ENCODE results near the gene NALCN.

NALCN gene

DNA sequence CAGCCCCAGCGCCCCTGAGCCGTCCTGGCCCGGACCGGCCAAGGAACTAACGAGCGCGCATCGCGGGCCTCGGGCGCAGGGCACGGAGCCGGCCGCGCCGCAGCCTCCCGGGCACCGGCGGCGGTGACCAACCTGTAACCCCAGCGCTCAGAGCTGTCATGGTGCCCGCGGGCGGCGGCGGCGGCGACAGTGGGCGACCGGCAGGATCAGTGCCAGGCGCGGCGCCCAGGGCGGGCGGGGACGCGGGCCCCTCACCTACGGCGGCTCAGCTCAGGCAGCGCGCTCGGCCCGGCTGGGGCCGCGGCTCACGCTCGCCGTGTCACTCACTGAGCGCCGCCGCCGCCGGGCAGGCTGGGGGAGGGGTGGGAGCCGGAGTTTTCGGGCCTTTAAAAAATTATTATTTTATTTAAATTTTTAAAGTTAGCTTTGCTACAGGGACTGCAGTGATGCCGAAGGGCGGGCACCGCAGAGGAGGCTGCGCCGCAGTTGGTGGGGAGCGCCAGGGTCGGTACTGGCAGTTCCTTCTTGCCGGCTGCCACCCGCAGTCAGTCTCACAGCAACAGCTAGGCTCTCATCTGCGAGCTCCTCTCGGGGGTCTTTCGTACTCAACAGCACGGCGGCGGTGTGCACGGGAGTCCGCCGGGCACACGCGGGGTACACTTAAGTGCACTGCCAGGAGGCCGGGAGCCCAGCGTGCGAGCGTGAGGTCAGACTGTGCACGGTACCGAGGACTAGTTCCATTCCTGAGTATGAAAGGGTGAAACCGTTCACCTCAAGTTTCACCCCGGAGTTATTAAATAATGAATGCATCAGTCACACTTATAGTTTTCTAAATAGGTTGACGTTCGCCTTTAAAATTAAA is at the start of gene NALCN:
Gene NALCN, minus strand, starts transcription at position 328 of the 862 bp plus-strand sequence. CDS start 17,382 bp downstream, outside the sequence.
- DNase-seq, result no peak

DNA sequence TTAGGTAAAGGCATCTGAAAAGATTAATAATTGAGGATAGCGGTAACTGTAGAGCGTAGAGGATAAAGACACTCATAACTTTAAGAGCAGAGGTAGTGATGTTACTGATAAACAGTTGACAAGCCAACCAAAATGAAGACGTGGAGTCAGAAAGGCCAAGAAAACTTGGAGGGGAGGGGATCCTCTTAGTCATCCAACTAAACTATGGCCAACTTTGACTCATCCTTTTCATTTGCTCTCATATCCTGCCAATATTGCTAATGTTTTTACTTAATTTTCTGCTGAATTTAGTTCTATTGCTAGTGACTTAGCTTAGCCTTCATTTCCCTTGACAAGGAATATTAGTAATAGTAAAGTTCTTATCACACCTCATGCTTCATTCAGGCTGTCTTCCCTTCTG is 49.6 kb upstream of the NALCN start:
- no peak for DNase-seq

DNA sequence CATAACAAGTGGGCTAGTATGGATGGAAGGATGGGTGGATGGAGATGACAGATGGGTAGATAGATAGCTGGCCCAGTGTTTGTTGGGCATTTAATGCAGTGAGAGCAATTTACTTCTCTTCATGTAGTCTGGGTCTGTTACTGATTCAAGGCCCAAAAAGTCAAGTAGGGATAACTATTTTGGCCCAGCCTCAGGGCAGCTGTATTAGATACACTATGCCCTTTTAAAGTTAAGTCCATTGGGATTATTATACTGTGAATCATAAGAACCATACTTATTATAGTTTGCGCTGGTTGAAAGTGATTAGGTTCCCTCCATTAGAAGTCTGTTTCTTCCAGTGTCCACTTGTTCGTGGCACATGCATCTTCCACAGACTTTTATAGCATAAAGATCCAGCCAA is 40.9 kb upstream of the NALCN start:
- no peak for DNase-seq

DNA sequence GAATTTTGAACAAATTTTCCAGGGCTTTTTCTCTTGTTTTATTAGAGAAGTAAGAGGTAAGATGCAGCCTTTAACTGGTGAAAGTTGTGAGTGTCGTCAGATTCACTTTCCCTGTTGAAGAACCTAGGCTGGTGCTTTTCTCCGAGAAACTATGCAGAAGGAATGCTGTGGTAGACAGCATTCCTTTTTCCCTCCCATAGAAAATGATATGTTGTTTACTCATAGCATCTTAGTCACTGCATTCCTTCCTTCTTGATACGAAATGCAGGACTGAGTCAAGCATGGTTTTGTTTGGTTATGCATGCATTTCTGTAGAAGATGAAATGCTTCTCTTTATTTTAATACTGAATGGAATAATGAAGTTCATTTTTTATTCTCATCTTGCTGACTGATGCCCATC is 39.6 kb upstream of the NALCN start:
- DNase-seq, result no peak

DNA sequence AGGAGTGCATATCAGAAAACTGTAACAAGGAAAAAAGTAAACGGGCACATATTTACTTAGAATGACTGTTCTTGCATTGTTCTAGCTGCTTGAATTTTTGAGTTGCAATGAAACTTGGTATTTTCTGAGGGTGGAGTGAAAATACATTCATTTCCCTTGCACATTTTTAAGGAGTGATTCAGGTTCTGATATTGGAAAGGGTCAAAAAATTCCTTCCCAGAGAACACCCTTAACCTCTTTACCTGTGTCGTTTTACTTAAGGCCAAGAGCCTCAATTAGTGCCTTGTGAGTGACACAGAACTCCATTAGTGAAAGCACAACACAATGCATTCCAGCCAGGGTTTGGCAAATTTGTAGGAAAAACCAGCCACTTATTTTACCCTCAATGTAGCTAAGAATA is 38.5 kb upstream of the NALCN start:
- no peak for DNase-seq

DNA sequence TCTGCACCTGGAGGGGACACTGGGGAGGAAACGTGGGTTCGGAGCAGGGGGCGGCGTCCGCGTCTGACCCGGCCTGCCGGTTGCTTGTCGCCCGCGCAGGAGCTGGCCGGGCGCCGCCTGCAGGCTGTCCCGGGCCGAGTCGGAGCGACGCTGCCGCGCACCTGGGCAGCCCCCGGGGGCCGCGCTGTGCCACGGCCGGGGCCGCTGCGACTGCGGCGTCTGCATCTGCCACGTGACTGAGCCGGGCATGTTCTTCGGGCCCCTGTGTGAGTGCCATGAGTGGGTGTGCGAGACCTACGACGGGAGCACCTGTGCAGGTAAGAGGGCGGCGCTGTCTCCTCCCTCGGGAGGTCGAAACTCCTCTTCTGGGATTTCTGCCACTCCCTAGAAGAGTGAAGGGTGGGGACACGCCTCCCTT is 37.5 kb upstream of the NALCN start:
- no peak for DNase-seq

DNA sequence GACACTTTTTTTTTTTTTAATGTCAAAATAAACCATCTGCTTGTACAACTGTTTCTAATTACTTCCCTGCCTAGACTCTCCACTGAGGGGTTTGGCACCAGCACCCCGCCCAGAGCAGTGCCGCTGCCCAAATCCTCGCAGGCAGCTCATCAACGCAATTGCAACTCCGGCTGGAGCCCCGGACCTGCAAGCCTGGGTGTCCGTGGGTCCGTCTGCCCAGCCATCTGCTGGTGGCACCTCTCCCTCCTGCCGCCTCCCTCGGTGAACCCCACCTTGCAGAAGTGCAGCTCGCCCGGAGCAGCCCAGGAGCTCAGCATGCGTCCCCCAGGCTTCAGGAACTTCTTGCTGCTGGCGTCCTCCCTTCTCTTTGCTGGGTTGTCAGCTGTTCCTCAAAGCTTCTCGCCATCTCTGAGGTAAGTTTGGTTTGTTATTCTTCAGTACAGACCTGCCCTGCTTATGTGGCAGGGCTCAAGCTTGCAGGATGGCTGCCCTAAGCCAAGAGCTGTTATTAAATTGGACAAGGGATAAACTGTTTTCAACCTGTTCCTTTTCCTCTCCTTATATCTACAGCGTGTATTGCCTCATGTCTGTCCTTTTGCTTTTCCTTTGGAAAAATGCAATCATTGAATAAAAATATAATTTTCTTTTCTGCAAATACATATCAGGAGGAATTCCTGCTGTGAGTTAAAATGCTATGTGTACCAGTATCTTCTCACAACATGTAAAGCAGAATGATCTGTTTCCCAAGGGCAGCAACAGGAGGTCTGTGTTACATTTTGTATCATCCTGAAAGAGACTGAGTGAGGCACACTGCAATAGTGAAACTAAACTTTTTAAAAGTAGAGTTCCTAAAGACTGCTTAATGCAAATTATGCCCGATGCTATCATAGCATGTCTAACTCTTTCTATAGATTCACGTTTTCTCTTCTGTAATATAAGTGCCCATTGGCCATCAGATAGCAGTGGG is 36.5 kb upstream of the NALCN start, which contains the start of gene ITGBL1:
Gene ITGBL1, plus strand, starts transcription at position 157 of the 967 bp plus-strand sequence. Its CDS starts 159 bp downstream, at position 316.
- DNase-seq, result no peak

DNA sequence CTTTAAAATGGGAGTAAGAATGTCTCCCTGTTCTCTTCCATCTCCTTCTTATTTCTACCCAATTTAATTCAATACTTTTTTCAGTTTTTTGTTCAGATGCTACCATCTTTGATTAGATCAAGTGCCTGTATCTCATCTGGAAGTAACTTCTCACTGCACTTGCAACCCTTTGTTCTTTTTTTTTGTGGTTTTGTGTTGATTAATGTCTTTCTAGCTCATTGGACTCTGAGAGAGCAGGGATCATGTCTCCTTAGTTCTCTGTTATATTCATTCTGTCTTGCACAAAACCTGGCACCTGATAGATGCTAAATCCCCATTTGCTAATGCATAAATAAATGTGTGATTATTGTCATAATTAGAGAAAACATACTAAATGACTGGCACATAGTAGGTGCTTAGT is 35.3 kb upstream of the NALCN start:
- no peak for DNase-seq

DNA sequence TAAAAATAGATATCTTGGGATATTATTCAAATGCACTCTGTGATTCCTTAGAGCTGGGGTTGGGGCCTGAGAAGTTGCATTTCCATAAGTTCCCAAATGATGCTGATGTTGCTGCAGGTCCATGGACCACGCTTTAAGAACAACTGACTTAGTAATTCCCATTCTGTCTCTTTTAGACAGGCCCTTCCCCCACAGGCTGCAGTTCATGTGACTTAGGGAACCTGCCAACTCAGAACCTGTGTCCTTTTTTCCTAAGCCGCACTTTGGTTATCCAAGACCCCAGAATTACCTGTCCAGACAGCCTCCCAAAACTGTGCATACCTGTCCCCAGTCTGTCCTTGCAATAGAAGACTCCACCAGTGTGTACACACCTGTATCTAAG is 34.4 kb upstream of the NALCN start:
- DNase-seq, result no peak

DNA sequence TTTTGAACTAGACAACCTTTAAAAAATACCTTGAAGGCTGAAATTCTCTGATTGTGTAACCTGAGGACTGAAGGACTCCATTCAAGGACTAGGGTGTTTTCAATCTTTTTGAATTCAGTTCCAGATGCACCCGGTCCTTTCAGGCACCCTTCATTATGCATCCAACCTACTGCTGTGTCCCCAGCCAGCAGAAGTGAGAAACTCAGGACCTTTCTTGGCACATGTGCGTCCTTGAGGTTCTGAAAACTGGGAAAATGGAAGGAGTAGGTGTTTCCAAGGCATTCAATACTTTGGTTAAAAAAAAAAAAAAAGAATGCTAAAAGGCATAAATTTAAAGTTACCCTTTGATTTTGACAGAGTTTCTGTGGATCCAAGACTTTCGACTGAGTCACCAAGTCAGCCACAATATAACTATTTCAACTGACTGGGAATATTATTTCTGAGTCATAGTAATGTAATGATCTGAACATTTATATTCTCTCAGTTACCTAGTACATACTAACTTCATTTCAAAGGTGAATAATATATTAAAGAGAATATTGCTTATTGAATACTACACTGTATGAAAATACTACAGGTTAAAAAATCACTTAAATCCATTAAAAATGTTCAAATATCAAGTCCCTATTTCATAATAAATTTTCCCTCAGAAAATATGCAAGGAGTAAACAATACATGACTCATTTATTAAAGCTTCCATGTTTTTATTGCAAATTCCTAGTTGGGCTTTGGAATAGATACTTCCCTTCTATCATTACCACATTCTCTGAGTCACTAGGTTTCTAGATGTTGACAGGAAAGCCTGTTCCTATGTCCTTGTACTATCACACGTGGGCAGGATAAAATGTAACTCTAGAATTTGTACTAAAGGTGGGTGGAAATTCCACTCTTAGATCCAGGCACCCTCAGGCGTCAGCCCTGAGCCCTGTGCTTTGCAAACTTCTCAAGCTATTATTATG is 33.8 kb upstream of the NALCN start:
- no peak for DNase-seq

DNA sequence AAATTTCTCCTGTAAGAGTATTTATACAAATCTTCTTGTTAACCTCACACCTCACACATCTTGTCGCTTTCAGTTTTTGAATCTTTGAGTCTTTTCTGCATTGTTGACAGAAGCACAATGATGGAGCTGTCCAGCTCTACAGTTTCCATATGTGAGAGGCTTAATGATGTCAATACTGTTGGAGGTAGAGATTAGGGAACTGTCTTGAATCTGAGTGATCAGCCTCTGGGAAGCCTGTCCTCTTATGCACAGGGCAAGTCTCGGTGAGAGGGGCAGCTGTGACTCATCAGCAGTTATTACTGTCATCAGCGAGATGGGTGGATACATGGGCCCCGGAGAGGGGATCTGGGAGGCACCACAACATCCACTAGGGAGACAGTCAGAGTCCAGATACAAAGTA is 31.5 kb upstream of the NALCN start:
- DNase-seq, result no peak

DNA sequence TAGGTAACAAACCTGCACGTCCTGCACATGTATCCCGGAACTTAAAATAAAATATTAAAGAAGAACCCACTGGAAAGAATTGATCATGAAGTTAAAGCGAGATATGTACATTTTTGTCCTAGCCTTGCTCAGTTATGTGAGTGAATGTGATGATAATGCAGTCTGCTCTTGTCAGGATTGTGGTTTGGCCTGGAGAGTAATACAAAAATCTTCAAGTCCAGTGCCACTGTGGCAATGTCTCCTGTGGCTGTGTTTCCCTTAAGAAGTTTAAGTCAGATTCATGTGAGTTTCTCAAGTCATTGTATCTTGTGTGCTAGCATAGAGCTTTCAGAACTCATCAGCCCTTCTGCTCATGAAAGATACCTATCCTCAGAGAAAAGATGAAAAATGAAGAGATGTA is 18.2 kb upstream of the NALCN start:
- no peak for DNase-seq

DNA sequence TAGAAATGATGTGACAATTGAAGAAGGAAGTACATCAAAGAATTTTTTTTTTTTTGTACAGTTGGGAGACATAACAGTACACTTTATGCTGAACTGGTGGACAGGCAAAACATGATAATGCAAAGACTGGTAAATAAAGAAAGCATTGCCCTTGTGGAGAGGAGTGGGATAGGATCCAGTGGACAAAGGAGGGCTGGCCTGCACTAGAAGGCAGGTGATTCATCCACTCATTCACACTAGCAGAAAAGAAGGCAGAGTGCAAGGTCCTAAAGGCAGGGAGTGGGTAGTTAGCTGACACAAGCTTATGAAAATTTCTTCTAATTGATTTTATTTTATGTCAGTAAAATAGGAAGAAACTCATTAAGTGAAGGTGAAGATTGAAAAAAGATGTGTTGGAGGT is 17.6 kb upstream of the NALCN start:
- no peak for DNase-seq

DNA sequence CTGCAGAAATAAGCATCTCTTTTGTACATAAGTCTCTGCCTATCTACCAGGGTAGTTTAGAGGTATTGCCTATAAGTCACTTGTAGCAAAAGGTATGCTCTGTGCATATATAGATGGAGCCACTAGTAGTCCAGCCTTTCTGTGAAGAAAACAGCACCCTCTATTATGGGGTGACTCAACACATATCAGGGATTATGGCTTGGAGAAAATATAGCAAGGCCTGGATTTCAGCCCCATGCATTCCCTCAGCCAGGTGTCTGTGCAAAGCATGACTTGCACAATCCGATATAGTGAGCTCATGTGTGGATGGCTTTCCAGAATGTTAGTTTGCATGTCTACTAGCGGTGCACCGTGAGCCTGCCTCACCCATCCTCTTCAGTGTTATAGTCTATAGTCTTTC is 13.4 kb upstream of the NALCN start:
- DNase-seq, result no peak

DNA sequence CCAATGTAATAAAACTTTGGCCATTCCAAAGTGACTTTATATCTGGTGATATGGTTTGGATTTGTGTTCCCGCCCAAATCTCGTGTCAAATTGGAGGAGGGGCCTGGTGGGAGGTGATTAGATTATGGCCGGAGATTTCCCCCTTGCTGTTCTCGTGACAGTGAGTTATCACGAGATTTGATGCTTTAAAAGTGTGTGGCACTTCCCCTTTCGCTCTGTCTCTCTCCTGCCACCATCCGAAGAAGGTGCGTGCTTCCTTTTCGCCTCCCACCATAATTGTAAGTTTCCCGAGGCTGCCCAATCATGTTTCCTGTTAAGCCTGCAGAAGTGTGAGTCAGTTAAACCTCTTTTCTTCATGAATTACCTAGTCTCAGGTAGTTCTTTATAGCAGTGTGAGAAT is 9.3 kb upstream of the NALCN start:
- no peak for DNase-seq

DNA sequence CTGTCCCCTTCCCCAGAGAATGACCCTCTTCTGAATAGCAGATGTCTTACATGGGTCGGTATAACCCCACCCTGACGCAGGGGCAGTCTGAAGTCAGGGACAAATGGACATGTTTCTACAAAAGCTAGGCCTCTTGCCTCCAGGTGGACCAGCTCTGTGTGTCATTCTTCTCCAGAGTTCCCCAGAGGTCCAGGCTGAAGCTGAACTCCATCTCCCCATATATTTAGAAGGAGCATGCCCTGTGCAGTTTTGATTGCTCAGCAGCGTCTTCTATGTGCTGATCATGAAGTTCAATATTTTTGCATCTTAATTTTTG is 8.8 kb upstream of the NALCN start:
- DNase-seq, result no peak

DNA sequence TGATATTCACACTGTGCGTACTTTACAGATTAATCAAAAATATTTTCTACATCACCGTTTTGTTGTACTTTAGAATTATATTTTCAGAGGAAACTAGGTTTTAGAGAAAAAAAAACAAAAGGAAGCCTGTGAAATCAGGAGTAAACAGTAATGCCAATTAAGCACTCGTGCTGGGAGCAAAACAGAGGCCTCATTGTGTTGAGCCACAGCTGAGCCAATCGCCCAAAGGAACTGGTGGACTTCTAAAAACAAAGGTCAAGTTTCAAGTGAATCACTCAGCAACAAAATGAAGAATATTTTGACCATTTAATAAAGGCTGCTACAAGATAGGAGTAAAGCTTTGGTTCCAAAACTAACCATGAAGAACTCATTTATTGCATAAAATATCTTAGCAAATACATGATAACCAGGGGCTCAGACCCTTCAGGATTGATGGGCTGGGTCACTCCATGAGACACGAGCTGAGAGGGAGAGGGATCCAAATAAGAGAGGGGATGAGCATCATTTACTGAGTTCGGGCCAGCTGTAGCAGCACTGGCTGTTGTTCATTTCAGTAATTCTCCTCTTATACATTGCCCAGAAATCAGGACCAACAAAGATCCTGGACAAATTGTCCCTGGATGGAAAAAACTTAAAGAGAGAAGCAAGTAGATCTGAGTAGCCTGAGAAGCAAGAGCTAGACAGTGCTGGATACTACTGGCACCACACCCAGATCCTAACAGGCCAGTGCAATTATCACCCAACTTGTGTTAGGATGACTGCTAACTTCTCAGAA is 8.3 kb upstream of the NALCN start:
- DNase-seq, result no peak

DNA sequence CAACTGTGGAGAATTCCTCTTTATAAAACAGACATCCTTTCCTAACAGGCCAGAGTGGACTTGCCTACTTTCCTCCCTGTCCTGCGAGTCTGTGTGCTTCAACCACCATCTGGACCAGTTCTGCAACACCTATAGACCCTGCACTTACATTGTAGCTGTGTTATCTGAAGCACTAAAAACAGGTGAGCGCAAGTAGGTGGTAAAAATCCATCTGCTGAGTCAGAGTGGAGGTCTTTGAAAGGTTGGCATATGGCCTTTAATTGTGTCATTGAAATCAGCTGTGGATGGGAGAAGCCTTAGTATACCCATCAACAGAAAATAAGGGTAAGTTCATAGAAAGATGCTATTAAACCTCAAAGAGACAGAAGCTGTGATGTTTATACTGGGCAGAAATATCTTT is 7.6 kb upstream of the NALCN start:
- no peak for DNase-seq

DNA sequence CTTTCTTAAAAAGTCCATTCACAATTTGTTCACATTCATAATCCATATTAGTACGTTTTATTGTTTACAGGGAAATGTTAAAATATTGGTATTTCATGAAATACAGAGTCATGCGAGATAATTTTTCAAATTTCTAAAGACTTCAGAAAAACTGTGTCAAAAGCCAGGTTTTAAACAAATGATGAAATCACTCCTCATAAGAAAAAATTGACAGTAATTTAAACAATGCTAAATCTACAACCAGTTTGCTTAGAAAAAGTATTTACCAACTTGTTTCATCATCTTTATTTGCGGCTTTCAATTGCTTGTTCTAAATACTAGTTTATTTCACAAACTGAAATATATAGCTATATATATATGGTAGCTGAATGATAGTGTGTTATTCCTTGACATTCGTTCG is 1.2 kb upstream of the NALCN start:
- DNase-seq, result no peak

DNA sequence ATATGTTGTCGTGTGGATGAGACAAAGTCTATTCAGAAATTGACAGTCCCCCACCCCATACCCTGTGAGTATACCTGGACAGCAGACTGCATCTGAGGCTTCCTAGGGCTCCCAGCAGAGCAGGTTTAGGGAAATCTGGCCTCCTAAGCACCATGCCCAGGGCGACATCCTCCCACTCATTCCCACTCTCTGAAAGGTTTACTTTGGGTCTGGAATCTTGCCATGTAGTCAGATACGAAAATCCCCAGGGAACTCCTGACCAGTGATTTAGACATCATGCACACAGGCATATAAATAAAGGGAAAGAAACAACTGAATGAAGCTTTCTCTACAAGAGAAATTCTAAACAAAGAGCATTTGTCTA is 717 bp upstream of the NALCN start:
- no peak for DNase-seq

DNA sequence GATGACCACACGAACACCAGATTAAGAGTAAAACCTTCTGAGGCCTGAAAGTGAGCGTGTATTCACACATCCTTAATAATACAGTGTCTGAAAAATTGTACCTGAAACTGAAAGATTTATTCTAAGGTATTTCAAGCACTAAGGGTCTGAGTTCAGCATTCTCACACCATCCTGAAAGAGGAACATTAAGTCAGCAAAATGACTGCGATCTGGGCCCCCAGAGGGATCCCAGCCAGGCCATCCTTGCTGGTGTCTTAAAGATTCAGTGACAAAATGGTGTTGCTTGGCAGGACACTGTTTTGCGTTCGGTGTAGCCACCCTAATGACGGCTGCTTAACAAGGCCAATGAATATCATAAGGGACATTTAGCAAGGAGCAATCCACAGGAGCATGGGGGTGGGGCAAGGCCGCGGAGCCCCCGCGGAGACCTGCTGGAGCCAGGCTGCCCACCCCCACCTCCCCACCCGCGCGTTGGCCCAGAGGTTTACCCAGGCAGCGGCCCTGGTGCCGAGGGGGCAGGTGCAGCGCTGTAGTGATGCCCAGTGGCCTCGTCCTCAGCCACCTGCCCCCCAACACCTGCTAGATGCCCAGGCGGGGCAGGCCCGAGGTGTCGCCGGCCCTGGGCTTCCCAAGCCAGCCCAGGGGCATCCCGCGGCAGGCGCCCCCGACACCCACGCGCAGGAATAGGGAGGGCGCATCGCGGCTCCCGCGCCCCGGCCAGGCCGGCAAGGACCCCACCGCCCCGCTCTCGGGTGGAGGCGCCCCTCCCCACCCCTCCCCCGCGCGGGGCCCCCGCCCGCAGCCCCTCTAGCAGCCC is 742 bp downstream of the NALCN start:
- DNase-seq, result no peak
